Skeletal muscle tissue (tissue), 5 donors: Measurements from ENCODE around the gene PYDC2. TPM values are rescaled to one million over a fixed set of nuclear protein-coding genes. Genes with fewer than 3 reads are reported as not detected.
A peak's percentile ranks its signal among the peaks of the same experiment; 100 is the strongest.

Experiments used
- H3K27ac ChIP-seq: one replicate; pipeline ENCODE4 v1.7.0; 2013; ENCODE audit warnings: mild to moderate bottlenecking, low read depth, low read length, inconsistent platforms
- H3K27me3 ChIP-seq, 3 donors: one replicate each; pipeline ENCODE4 v1.7.0; 2013; ENCODE audit warnings: low read length in 3 of 3; ENCODE audit not compliant: control insufficient read depth in 3 of 3, insufficient read depth in 3 of 3
- H3K36me3 ChIP-seq, 3 donors: one replicate each; pipeline ENCODE4 v1.7.0; 2013; ENCODE audit warnings: low read length in 3 of 3; ENCODE audit not compliant: control insufficient read depth in 3 of 3, insufficient read depth in 3 of 3
- H3K4me1 ChIP-seq, 3 donors: one replicate each; pipeline ENCODE4 v1.7.0; 2013; ENCODE audit warnings: low read length in 3 of 3, mild to moderate bottlenecking in 3 of 3; ENCODE audit not compliant: control insufficient read depth in 3 of 3, insufficient read depth in 3 of 3
- H3K4me3 ChIP-seq, 3 donors: one replicate each; pipeline ENCODE4 v1.7.0; 2013; ENCODE audit warnings: low read length in 3 of 3
- H3K9ac ChIP-seq, 3 donors: one replicate each; pipeline ENCODE4 v1.7.0; 2013; ENCODE audit warnings: low read length in 3 of 3, mild to moderate bottlenecking in 3 of 3, moderate library complexity in 2 of 3, low read depth in 1 of 3
- H3K9me3 ChIP-seq, 3 donors: one replicate each; pipeline ENCODE4 v1.7.0; 2013; ENCODE audit warnings: low read length in 3 of 3; ENCODE audit not compliant: control insufficient read depth in 3 of 3
- small RNA-seq: library from RNA; depleted of rRNA; stranded (forward); fragments of <200 nt; gene quantifications from one replicate; pipeline ENCODE3, GENCODE V24; 2014
- total RNA-seq: library from RNA; depleted of rRNA; stranded (reverse); fragments of >200 nt; gene quantifications from one replicate; pipeline ENCODE4 v1.2.3, GENCODE V29; 2014
- donor health status: Osteomylitis.

PYDC2 gene
- total RNA-seq, 1 donor from 2014 or later = not detected

DNA sequence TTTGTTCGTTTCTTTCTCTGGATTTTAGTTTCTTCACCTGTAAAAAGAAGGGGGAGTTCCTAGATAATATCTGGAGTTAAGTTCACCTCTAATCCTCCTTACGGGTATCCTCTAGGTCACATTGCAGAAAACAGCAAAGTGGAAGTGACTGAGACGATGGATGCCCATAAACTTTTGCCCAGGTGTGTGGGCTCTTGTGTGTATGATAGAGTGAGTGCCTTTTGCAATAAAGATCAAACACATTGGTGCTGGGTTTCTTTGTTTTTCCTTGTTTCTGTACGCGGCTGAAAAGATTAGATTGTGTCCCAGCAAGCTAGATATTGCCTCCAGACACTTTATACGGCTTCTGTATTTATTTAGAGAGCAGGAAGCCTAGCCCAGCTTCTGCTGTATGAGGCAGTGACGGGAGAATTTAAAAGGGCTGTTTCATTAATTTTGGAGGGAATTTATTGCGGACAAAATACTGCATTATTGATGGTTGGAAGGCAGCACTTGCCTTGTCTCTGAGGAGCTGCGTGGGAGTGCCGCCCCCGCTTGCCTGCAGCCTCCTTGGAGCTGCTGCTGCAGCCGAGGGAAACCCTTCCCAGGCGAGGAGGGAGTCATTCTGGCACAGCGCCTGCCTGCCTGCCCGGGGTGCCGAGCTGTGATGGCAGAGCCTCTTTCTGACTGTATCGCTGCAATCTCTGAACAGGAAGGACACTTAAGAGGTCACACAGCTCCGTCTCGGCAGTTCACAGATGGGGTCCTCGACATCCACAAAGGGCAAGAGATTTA lies 38.5 kb downstream of the PYDC2 start:
- Histone ChIP-seq H3K9ac (peak overlapping the region in 1 of 3 donors; percentile 16), H3K27me3 (peaks cover 0 to 5% (median 4%) of the 10 kb centered on the region in 3 donors), H3K36me3 (no peaks in the 10 kb centered on the region), H3K4me3 (no peak overlapping the region), H3K27ac (no peak overlapping the region), H3K9me3 (no peaks in the 10 kb centered on the region), H3K4me1 (peaks cover 0 to 4% (median 0%) of the 10 kb centered on the region in 3 donors)

DNA sequence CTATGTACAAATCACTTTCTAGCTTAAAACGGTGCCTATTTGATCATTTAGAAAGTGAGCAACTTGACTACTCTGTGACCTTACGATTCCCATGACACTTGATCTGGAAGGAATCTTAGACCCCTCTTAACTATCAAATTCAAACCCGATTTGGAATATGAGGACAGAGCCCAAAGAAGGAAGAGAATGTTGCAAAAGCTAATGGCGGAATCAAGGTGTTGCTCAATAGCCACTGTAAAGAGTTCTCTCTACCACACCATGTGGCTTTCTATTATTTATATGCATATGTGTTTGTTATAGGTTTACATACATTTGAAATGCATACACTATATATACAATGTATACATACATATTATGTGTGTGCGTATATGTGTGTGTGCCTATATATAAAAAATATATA lies 39.9 kb downstream of the PYDC2 start:
- H3K27me3 ChIP-seq = peaks cover 0 to 5% (median 4%) of the 10 kb centered on the region in 3 donors
- H3K27ac ChIP-seq = no peak overlapping the region
- no peaks in the 10 kb centered on the region for H3K9me3 ChIP-seq
- no peak overlapping the region for H3K4me3 ChIP-seq
- H3K36me3 ChIP-seq = no peaks in the 10 kb centered on the region
- H3K4me1 ChIP-seq = peaks cover 0 to 4% (median 0%) of the 10 kb centered on the region in 3 donors
- H3K9ac ChIP-seq = no peak overlapping the region

DNA sequence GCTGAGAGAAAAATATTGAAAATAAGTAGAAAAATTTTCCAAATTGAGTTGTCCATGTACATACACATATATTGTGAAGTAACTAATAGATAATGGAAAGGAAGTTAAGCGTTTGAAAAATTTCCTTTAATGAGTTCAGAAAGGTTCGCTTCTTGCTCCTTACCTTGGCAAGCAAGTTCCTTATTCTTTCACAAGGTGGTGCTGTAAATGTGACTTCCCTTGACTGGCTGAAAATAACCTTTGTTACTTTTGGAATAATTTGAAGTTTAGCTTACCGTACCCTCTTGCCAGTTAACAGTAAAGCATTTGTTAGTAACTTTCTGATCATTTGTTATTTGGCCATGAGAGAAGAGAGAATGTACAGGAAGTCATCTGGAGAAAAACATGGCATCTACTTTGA lies 41.6 kb downstream of the PYDC2 start:
- peaks cover 0 to 5% (median 4%) of the 10 kb centered on the region in 3 donors for H3K27me3 ChIP-seq
- H3K9me3 ChIP-seq = no peaks in the 10 kb centered on the region
- no peak overlapping the region for H3K27ac ChIP-seq
- no peaks in the 10 kb centered on the region for H3K36me3 ChIP-seq
- H3K4me1 ChIP-seq = peaks cover 0 to 4% (median 0%) of the 10 kb centered on the region in 3 donors
- no peak overlapping the region for H3K9ac ChIP-seq
- no peak overlapping the region for H3K4me3 ChIP-seq

DNA sequence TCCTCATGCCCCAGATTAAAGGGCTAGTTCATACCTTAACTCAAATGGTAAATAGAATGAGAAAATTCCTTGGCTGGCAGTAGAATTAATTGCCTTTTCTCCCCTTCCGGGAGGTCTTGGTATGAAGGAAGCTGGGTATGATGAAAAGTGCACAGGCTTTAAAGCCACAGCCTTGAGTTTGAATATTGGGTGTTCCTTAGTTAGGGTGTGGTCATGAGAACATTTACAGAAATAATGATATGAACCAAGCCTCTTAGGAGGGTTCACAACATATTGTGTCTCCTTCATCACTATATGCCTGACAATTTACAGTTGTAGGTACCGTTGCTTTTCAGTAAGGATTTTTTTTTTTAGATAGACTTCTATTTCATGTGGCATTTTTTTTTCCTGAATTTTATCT lies 48.1 kb downstream of the PYDC2 start:
- Histone ChIP-seq H3K36me3 (no peaks in the 10 kb centered on the region), H3K4me1 (no peaks in the 10 kb centered on the region), H3K27ac (no peak overlapping the region), H3K9me3 (no peaks in the 10 kb centered on the region), H3K27me3 (no peaks in the 10 kb centered on the region), H3K4me3 (no peak overlapping the region), H3K9ac (no peak overlapping the region)

Small RNA genes within 50 kb of the gene (small RNA-seq; reads per million reads assigned to genes)
- not detected for gene PYDC2

Other genes starting within 250 kb of the PYDC2 start
- 24.0 TPM for gene CCDC50, start 131.8 kb upstream of the PYDC2 start, total RNA-seq
- not detected for gene UTS2B, start 130.6 kb upstream of the PYDC2 start, total RNA-seq